Loucy (cell line): Measurements from ENCODE around the gene DMRTC2.

Source experiments
- H2AFZ ChIP-seq: fragments of 200-600 bp; sonication (generic); 2 replicates; pipeline ENCODE4 v1.6.0; 2016; ENCODE audit warnings: antibody characterized with exemption, mild to moderate bottlenecking, low read length, moderate library complexity
- H3F3A ChIP-seq: fragments of 200-600 bp; 2 replicates; pipeline ENCODE4 v1.6.0; 2016; ENCODE audit warnings: antibody characterized with exemption, low read depth, mild to moderate bottlenecking
- H3K27me3 ChIP-seq: fragments of 200-600 bp; sonication (generic); 2 replicates; pipeline ENCODE4 v1.6.1; 2014; ENCODE audit warnings: low read length, mild to moderate bottlenecking; ENCODE audit not compliant: insufficient read depth, poor library complexity, severe bottlenecking
- H3K36me3 ChIP-seq: fragments of 200-600 bp; sonication (generic); 2 replicates; pipeline ENCODE4 v1.6.1; 2016; ENCODE audit warnings: low read length; ENCODE audit not compliant: insufficient read depth
- H3K4me1 ChIP-seq: fragments of 200-600 bp; sonication (generic); 2 replicates; pipeline ENCODE4 v1.5.1; 2014; ENCODE audit warnings: low read length, mild to moderate bottlenecking; ENCODE audit not compliant: insufficient read depth, poor library complexity, severe bottlenecking
- H3K4me2 ChIP-seq: fragments of 200-600 bp; sonication (generic); 2 replicates; pipeline ENCODE4 v1.6.0; 2014; ENCODE audit warnings: antibody characterized with exemption, low read length, low read depth, mild to moderate bottlenecking; ENCODE audit not compliant: poor library complexity, severe bottlenecking
- H3K4me3 ChIP-seq: fragments of 200-600 bp; sonication (generic); 2 replicates; pipeline ENCODE4 v1.5.1; 2014; ENCODE audit warnings: low read length, mild to moderate bottlenecking, mixed read lengths; ENCODE audit not compliant: poor library complexity, severe bottlenecking
- H3K79me2 ChIP-seq: fragments of 200-600 bp; sonication (generic); 2 replicates; pipeline ENCODE4 v1.6.1; 2014; ENCODE audit warnings: low read length; ENCODE audit not compliant: insufficient read depth
- H3K9ac ChIP-seq: fragments of 200-600 bp; sonication (generic); 2 replicates; pipeline ENCODE4 v1.6.0; 2014; ENCODE audit warnings: mild to moderate bottlenecking, low read depth, low read length, moderate library complexity; ENCODE audit not compliant: poor library complexity, severe bottlenecking
- H3K9me2 ChIP-seq: fragments of 200-600 bp; sonication (generic); replicated peaks from 2 replicates; pipeline ENCODE4 v1.6.1; 2016; ENCODE audit warnings: low read depth, low read length, mixed read lengths
- H3K9me3 ChIP-seq: fragments of 200-600 bp; sonication (generic); 2 replicates; pipeline ENCODE4 v1.6.1; 2014; ENCODE audit warnings: mild to moderate bottlenecking, antibody characterized with exemption, low read length, low read depth; ENCODE audit not compliant: insufficient read depth
- H4K20me1 ChIP-seq: fragments of 200-600 bp; sonication (generic); 2 replicates; pipeline ENCODE4 v1.6.0; 2014; ENCODE audit warnings: antibody characterized with exemption, low read length, mild to moderate bottlenecking; ENCODE audit not compliant: insufficient read depth, poor library complexity, severe bottlenecking
- CTCF ChIP-seq: fragments of 200-600 bp; sonication (generic); conservative IDR thresholded peaks from 2 replicates; pipeline ENCODE4 v1.5.1; 2014; ENCODE audit warnings: mild to moderate bottlenecking, antibody characterized with exemption, low read length
- EZH2phosphoT487 ChIP-seq: fragments of 200-600 bp; IDR thresholded peaks from 2 replicates; pipeline ENCODE4 v1.6.1; 2018; ENCODE audit warnings: antibody characterized with exemption, mild to moderate bottlenecking, moderate library complexity, borderline replicate concordance

DMRTC2 gene

GRCh38 chr19:41890936-41891335 is 46.1 kb downstream of the DMRTC2 start:
- no peaks in the 10 kb centered on the region for H3F3A ChIP-seq
- no peak for TF ChIP-seq EZH2phosphoT487
- TF ChIP-seq CTCF: no peak
- H3K9me3 ChIP-seq: no peaks in the 10 kb centered on the region
- no peaks in the 10 kb centered on the region for H3K27me3 ChIP-seq
- peaks cover 44% of the 10 kb centered on the region for H3K4me1 ChIP-seq
- H3K79me2 ChIP-seq: peaks cover 45% of the 10 kb centered on the region
- peaks cover 29% of the 10 kb centered on the region; the same call in 1 of the 2 replicates for H3K36me3 ChIP-seq
- no peaks in the 10 kb centered on the region for H3K9me2 ChIP-seq
- no peak overlapping the region for H2AFZ ChIP-seq
- peaks cover 21% of the 10 kb centered on the region for H4K20me1 ChIP-seq
- no peak overlapping the region for H3K9ac ChIP-seq
- no peak overlapping the region for H3K4me3 ChIP-seq
- no peak overlapping the region for H3K4me2 ChIP-seq

- no peaks in the 10 kb centered on the region for H3K9me2 ChIP-seq
- no peak overlapping the region for H3K4me2 ChIP-seq
- H3K36me3 ChIP-seq: peaks cover 30% of the 10 kb centered on the region; the same call in 1 of the 2 replicates
Observed at GRCh38 chr19:41892173-41892902, 47.5 kb downstream of the DMRTC2 start.

GRCh38 chr19:41893899-41894298 is 49.1 kb downstream of the DMRTC2 start:
- H3K27me3 ChIP-seq: no peaks in the 10 kb centered on the region
- no peak overlapping the region for H3K4me3 ChIP-seq
- no peaks in the 10 kb centered on the region for H3K9me3 ChIP-seq
- H4K20me1 ChIP-seq: peaks cover 4% of the 10 kb centered on the region
- H3K36me3 ChIP-seq: peaks cover 39% of the 10 kb centered on the region; the same call in 1 of the 2 replicates
- peak; percentile 55 for TF ChIP-seq CTCF
- TF ChIP-seq EZH2phosphoT487: no peak
- H3K4me1 ChIP-seq: peaks cover 16% of the 10 kb centered on the region
- no peaks in the 10 kb centered on the region for H3K9me2 ChIP-seq
- no peak overlapping the region for H3K4me2 ChIP-seq
- no peak overlapping the region for H3K9ac ChIP-seq
- peaks cover 18% of the 10 kb centered on the region for H3K79me2 ChIP-seq
- H2AFZ ChIP-seq: no peak overlapping the region
- H3F3A ChIP-seq: no peaks in the 10 kb centered on the region

More at GRCh38 chr19:41892173-41892902, 47.5 kb downstream of the DMRTC2 start:
- H3K9ac ChIP-seq: no peak overlapping the region
- peaks cover 31% of the 10 kb centered on the region for H3K4me1 ChIP-seq
- no peaks in the 10 kb centered on the region for H3K27me3 ChIP-seq
- peaks cover 31% of the 10 kb centered on the region for H3K79me2 ChIP-seq
- TF ChIP-seq CTCF: no peak
- TF ChIP-seq EZH2phosphoT487: no peak
- H3K9me3 ChIP-seq: no peaks in the 10 kb centered on the region
- no peak overlapping the region for H2AFZ ChIP-seq
- peaks cover 11% of the 10 kb centered on the region for H4K20me1 ChIP-seq
- no peaks in the 10 kb centered on the region for H3F3A ChIP-seq
- no peak overlapping the region for H3K4me3 ChIP-seq
